Pancreas (tissue), 10 donors: ENCODE measurements around the gene SLC25A36. TPM values are rescaled to one million over a fixed set of nuclear protein-coding genes. Genes with fewer than 3 reads are reported as not detected.
"Not testable (repeated sequence)": the region's sequence is repeated elsewhere in the genome, so short reads cannot be mapped to it uniquely, and the experiment has no call there.

Experiments
- ATAC-seq, 4 donors: fragments of 200-7000 bp; cut with Tn5 transposase; one replicate each; pipeline versions ENCODE4 v1.8.0 to v1.9.1; 2020; ENCODE audit warnings: mild to moderate bottlenecking in 4 of 4, moderate library complexity in 4 of 4
- DNase-seq, 6 donors: peaks; one replicate each; pipeline ENCODE4 v3.0.0-alpha.2; 2020
- FAIRE-seq: peaks from 2 replicates; lab custom pipeline; 2012; peaks lifted over from hg19 to GRCh38; lab: Jason Lieb, UNC
- H3K27ac ChIP-seq, 4 donors: fragments of 200-600 bp; sonication (generic); 1 replicate in 3 of 4; 2 replicates in 1 of 4; pipeline versions ENCODE4 v1.5.0 to v1.8.0; 2020
- H3K27me3 ChIP-seq, 4 donors: fragments of 200-600 bp; one replicate each; pipeline ENCODE4 v1.8.0; 2021
- H3K36me3 ChIP-seq, 3 donors: fragments of 200-600 bp; sonication (generic) in 1 of 3; one replicate each; pipeline versions ENCODE4 v1.5.0 to v1.8.0; 2020 to 2021
- H3K4me1 ChIP-seq, 3 donors: fragments of 200-600 bp; one replicate each; pipeline ENCODE4 v1.8.0; 2021
- H3K4me3 ChIP-seq, 4 donors: fragments of 200-600 bp; sonication (generic) in 2 of 4; one replicate each; pipeline versions ENCODE4 v1.5.0 to v1.8.0; 2020 to 2021
- H3K9me3 ChIP-seq, 4 donors: fragments of 200-600 bp; one replicate each; pipeline ENCODE4 v1.8.0; 2021
- CTCF ChIP-seq, 4 donors: fragments of 200-600 bp; sonication (generic) in 3 of 4; IDR thresholded peaks; one replicate each; pipeline versions ENCODE4 v1.5.0 to v1.8.0; 2021; ENCODE audit warnings: antibody characterized with exemption in 4 of 4
- WGBS, 2 donors: extraction: QIAGEN DNeasy Blood & Tissue Kit; methylation state at CpG; one replicate each; pipeline ENCODE4 v1.1.7; 2013; 5-methylcytosine and 5-hydroxymethylcytosine counted together
- intact Hi-C, 3 donors: fragments of 100-400 bp; cut with DNase I; formaldehyde crosslinking; loops; one replicate each; pipeline versions ENCODE4 v1.11.1 to v1.14.2; 2022
- polyA plus RNA-seq, 2 donors: library from polyadenylated mRNA; stranded (reverse); fragments of 200-250 nt; gene quantifications; one replicate each; pipeline ENCODE4 v1.2.3, GENCODE V29; 2013
- total RNA-seq, 6 donors: library from RNA; stranded (reverse); fragmentation: NEBNext Ultra II Directional in 4 of 6; extraction: Animal tissue kit (Norgen Biotek cat#: 25700) in 4 of 6; gene quantifications; one replicate each; pipeline versions ENCODE4 v1.2.1 to v1.2.4, GENCODE V29; 2021 to 2023
- donor health status: healthy with polysubstance abuse.
- donor health status: DM: no; HTN: no; CAD: no; lungs with moderate emphysema.
- donor health status: DM: no; HTN: no; CAD: no.
- donor health status: control.
- donor health status: control.
- donor health status: Bipolar disorder and iron deficiency.
- donor health status: DM: yes; HTN: yes; CAD: no.
- donor health status: DM: no; HTN: no; CAD: no.
- donor health status: DM: no; HTN: no; CAD: no.
- donor health status: DM: yes; HTN: yes; CAD: no.

SLC25A36 gene
- total and polyA plus RNA-seq, 8 donors, result 17.3 to 93.6 (median 45.0) TPM

DNA sequence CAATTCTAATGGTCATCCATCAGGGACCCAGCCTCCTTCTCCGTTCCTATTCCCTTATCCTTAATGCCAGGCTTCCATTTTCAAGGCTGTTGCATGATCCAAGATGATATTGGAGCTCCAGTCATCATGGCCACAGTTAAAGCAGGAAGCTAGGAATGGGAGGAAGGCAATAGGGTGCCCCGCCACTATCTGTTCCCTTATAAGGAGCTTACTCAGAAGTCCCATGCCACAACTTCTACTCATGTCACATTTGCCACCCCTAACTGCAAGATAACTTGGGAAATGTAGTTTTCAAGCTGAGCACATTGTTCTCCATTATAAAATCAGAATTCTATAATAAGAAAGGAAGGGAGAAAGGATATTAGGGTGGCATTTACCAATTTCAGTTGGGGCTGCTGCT, 70.9 kb downstream of the SLC25A36 start:
- H3K27ac ChIP-seq, result no peak overlapping the region
- H3K27me3 ChIP-seq, result no peaks in the 10 kb centered on the region
- no peak overlapping the region for H3K4me3 ChIP-seq
- intact Hi-C loops, result loop anchor here in 1 of 3 donors (5.0 kb wide), 1 partner anchor 175 kb away; no protein-coding TSS in a partner anchor
- H3K9me3 ChIP-seq, result no peaks in the 10 kb centered on the region
- H3K4me1 ChIP-seq, result no peaks in the 10 kb centered on the region
- DNase-seq, result no peak
- no peak for ATAC-seq
- no peak for TF ChIP-seq CTCF (IDR thresholded peaks at IDR 0.05)
- FAIRE-seq, result no peak
- H3K36me3 ChIP-seq, result no peaks in the 10 kb centered on the region
- 89 to 93% methylated on average over 2 of the region's 2 CpGs for WGBS, 2 donors

- H3K27me3 ChIP-seq, result no peaks in the 10 kb centered on the region
- TF ChIP-seq CTCF (IDR thresholded peaks at IDR 0.05), result no peak
- H3K4me3 ChIP-seq, result no peak overlapping the region
- 80 to 87% methylated on average over 3 of the region's 3 CpGs for WGBS, 2 donors
- H3K9me3 ChIP-seq, result no peaks in the 10 kb centered on the region
- H3K27ac ChIP-seq, result no peak overlapping the region
- H3K36me3 ChIP-seq, result no peaks in the 10 kb centered on the region
- ATAC-seq (no peak), FAIRE-seq (no peak), DNase-seq (no peak)
- intact Hi-C loops, result loop anchor here in 1 of 3 donors (5.0 kb wide), 1 partner anchor 92 kb away; no protein-coding TSS in a partner anchor
- no peaks in the 10 kb centered on the region for H3K4me1 ChIP-seq
Measured at GRCh38 chr3:141015481-141015880, 73.8 kb downstream of the SLC25A36 start.

DNA sequence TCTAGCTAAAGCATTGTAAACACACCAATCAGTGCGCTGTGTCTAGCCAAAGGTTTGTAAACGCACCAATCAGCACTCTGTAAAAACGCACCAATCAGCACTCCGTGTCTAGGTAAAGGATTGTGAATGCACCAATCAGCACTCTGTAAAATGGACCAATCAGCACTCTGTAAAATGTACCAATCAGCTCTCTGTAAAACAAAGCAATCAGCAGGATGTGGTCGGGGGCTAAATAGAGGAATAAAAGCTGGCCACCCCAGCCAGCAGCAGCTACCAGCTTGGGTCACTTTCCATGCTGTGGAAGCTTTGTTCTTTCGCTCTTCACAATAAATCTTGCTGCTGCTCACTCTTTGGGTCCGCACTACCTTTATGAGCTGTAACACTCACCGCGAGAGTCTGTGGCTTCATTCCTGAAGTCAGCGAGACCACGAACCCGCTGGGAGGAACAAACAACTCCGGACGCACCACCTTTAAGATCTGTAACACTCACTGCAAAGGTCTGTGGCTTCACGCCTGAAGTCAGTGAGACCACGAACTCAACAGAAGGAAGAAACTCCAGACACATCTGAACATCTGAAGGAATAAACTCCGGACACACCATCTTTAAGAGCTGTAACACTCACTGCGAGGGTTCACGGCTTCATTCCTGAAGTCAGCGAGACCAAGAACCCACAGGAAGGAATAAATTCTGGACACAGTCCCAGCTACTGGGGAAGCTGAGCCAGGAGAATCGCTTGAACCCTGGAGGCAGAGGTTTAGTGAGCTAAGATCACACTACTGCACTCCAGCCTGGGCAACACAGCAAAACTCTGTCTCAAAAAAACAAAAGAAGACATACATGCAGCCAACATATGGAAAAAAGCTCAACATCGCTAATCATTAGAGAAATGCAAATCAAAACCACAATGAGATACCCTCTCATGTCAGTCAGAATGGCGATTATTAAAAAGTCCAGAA, 76.0 kb downstream of the SLC25A36 start:
- not testable (repeated sequence) for FAIRE-seq, H3K36me3 ChIP-seq, ATAC-seq, H3K27ac ChIP-seq, DNase-seq, H3K4me3 ChIP-seq, H3K9me3 ChIP-seq, H3K4me1 ChIP-seq, H3K27me3 ChIP-seq
- WGBS, 2 donors, result 87 to 88% methylated on average over 23 of the region's 23 CpGs
- intact Hi-C loops, result loop anchor here in 1 of 3 donors (5.0 kb wide), 1 partner anchor 90 kb away; no protein-coding TSS in a partner anchor

DNA sequence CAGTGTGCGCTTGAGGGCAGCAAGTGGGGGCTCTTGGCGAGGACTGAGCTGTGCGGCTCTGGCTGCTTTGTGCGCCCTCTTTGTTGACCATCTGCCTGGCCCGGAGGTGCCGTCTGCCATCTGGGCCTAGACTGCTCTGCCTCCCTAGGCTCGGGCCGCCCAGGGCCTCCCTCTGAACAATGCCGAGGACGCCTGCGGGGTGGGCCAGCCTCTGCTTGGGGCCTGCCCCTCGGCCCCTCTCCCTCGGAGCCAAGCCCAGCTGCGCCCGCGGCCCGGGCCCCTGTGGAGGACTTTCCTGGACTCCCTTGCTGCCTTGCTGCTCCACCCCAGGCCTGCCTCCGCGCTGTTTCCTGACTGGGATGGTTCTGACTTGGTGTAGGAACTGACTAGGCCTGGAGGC, 77.6 kb downstream of the SLC25A36 start:
- H3K36me3 ChIP-seq, result no peaks in the 10 kb centered on the region

More for the DNA sequence above, 77.6 kb downstream of the SLC25A36 start:
- intact Hi-C loops, result loop anchor here in 1 of 3 donors (5.0 kb wide), 1 partner anchor 88 kb away; no protein-coding TSS in a partner anchor
- no peak for ATAC-seq
- H3K4me3 ChIP-seq, result no peak overlapping the region
- TF ChIP-seq CTCF (IDR thresholded peaks at IDR 0.05), result no peak
- 96 to 97% methylated on average over 19 of the region's 19 CpGs for WGBS, 2 donors
- FAIRE-seq, result no peak
- H3K9me3 ChIP-seq, result no peaks in the 10 kb centered on the region
- peak in 1 of 6 donors; percentile 53 for DNase-seq
- H3K27ac ChIP-seq, result no peak overlapping the region
- H3K4me1 ChIP-seq, result no peaks in the 10 kb centered on the region
- no peaks in the 10 kb centered on the region for H3K27me3 ChIP-seq
